DMS79 (cell line): Measurements from ENCODE around the gene FNDC3B.
A peak's percentile ranks its signal among the peaks of the same experiment; 100 is the strongest.

Source experiments
- DNase-seq: peaks from one replicate; lab custom pipeline; 2025; lab: John Stamatoyannopoulos, UW

The FNDC3B gene

GRCh38 chr3:172171396-172172075 lies 132.2 kb downstream of the FNDC3B start:
- DNase-seq, result no peak

- no peak for DNase-seq
These were observed 134.2 kb downstream of the FNDC3B start for GRCh38 chr3:172173316-172174254.

- no peak for DNase-seq
These were observed 135.3 kb downstream of the FNDC3B start for GRCh38 chr3:172174513-172175253.

- DNase-seq, result no peak
These were observed 135.8 kb downstream of the FNDC3B start for GRCh38 chr3:172175254-172175599.

GRCh38 chr3:172176061-172176770 lies 136.8 kb downstream of the FNDC3B start:
- DNase-seq, result no peak

GRCh38 chr3:172177046-172177445 lies 137.7 kb downstream of the FNDC3B start:
- no peak for DNase-seq

- DNase-seq, result no peak
These were observed 138.5 kb downstream of the FNDC3B start for GRCh38 chr3:172177803-172178316.

GRCh38 chr3:172179680-172180399 lies 140.5 kb downstream of the FNDC3B start:
- DNase-seq, result no peak

GRCh38 chr3:172180473-172180872 lies 141.1 kb downstream of the FNDC3B start:
- no peak for DNase-seq

- no peak for DNase-seq
These were observed 142.7 kb downstream of the FNDC3B start for GRCh38 chr3:172181932-172182586.

- DNase-seq, result no peak
These were observed 143.4 kb downstream of the FNDC3B start for GRCh38 chr3:172182797-172183196.

GRCh38 chr3:172184106-172184822 lies 144.9 kb downstream of the FNDC3B start:
- DNase-seq, result no peak

GRCh38 chr3:172185907-172186306 lies 146.5 kb downstream of the FNDC3B start:
- DNase-seq, result no peak

GRCh38 chr3:172186607-172187006 lies 147.2 kb downstream of the FNDC3B start:
- peak; percentile 58 for DNase-seq

- DNase-seq, result no peak
These were observed 148.1 kb downstream of the FNDC3B start for GRCh38 chr3:172187511-172187910.

- DNase-seq, result no peak
These were observed 149.1 kb downstream of the FNDC3B start for GRCh38 chr3:172188511-172188910.

GRCh38 chr3:172189213-172189612 lies 149.8 kb downstream of the FNDC3B start:
- no peak for DNase-seq

- no peak for DNase-seq
These were observed 150.7 kb downstream of the FNDC3B start for GRCh38 chr3:172189987-172190603.

GRCh38 chr3:172190980-172191379 lies 151.6 kb downstream of the FNDC3B start:
- no peak for DNase-seq
